Fibroblast of skin of abdomen (primary cell): ENCODE data around the gene AFG1L. TPM values are rescaled to one million over a fixed set of nuclear protein-coding genes. Genes with fewer than 3 reads are reported as not detected.
"Not testable (repeated sequence)": the region's sequence is repeated elsewhere in the genome, so short reads cannot be mapped to it uniquely, and the experiment has no call there.

Source experiments
- DNase-seq: peaks from one replicate; pipeline ENCODE4 v3.0.0-alpha.2; 2013
- polyA plus RNA-seq, 2 experiments: library from polyadenylated mRNA; unstranded; fragments of 120-200 nt; gene quantifications; one replicate each; pipeline ENCODE4 v1.2.1, GENCODE V29; 2013; ENCODE audit not compliant: insufficient read length in 2 of 2

Gene AFG1L
- 3.3 TPM for polyA plus RNA-seq (2013, experiment 1 of 2; ENCODE audit: insufficient read length)
- 4.0 TPM for polyA plus RNA-seq (2013, experiment 2 of 2; ENCODE audit: insufficient read length)

DNA sequence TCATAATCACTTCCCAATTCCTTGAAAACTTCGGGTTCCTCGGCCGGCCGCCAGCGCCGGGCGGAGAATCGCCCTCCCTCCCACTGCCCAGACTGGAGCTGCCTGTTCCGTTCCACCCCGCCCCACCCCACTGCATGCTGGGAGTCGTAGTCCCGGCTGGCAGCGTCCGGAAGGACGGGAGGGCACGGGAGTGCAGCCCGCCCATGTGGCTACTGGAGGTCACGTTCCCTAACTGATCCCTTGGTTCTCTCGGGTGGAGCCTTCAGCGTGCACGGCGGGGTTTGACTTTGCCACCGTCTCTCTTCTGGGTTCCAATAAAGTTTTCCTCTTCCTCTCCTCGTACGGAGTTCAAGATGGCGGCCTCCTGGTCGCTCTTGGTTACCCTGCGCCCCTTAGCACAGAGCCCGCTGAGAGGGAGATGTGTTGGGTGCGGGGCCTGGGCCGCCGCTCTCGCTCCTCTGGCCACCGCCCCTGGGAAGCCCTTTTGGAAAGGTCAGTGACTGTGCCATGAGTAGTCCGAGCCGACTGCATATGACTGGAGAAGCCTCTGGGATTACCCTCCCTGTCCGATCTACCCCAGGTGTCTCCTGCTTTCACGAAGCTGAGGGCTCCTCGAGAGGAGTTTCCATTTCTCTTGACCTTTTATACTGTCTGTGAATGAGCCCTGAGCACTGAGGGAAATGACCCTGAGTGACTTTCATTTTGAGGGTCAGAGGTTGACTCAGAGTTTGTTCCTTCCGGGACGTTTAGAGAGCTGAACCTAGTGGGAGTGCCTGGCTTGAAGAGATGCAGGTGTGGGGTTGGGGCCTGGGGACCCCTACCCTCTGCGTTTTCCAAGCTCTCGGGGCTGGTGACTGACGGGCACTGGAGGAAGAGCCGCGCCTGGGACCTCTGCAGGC, at the start of gene AFG1L:
TSS of gene AFG1L (plus strand) at position 328 of the 899 bp plus-strand sequence. CDS start at position 354, 26 bp downstream.
- DNase-seq: peak; percentile 87

GRCh38 chr6:108245095-108245494, 49.8 kb upstream of the AFG1L start:
- DNase-seq: not testable (repeated sequence)

DNA sequence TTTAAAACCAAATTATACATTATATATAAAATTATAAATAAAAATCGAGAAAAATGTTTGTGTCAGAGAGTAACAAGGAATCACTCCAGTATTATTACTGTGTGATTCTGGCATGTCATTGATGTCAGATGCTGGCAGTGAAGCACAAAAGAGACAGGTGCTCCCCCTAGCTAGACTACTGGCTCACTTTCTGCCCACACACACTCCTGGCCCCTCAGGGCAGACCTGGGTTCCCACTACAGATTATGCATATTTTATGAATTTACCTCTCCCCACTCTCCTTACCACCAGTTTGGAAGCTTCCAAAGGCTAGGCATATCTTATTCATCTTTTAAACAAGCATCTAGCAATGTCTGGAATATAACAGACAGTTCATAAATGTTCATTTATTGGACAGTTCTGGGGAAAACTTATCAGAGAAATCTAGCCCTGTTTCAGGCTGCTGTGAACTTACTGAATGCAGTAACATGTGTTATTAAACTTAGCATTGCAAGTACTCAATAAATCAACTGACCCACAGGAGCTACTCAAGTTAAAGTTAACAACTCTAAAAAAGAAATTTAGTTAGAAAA, 46.8 kb upstream of the AFG1L start:
- DNase-seq: peak; percentile 12

DNA sequence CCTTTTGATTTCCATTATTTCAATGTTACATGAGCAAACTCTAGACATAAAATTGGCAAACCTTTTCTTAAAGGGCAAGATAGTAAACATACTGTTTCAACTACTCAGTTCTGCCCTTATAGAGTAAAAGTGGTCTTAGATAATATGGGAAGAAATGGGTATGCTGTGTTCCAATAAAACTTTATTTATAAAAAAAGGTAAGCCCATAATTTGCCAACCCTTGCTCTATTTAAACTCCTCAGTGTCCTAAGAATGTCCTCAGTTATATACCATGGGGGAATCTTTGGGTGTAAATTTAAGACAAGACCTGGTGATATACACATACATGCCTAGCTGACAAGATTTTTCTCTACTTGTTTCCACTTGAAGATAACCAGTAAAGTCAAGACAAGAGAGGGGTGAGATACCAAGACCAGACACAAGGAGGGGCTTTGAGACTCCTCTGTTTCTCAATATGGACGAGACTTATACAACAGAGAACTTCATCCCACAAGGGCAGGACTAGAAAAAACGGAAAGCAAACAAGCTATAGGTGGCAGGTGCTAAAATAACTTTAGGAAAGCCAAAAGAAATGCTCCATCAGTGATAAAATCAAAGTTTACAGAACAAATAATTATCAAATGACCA, 44.5 kb upstream of the AFG1L start:
- DNase-seq: peak; percentile 1

DNA sequence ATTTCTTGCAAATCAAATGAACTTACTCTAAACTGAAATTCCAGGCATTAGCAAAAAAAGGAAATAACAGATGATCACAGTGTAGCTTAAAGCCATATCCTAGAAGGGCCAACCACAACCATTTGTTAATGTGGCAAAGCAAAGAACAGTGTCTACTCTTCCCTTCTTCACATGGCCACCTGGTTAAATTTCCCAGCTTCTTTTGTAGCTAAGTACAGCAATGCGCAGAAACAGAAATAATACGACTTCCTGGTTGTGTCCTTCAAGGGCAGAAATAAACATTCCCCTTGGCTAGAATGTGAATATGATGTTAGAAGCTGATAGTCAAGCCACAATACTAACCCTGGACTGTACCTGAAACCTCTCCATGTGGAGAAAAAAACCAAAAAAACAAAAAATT, 43.6 kb upstream of the AFG1L start:
- DNase-seq: no peak

- no peak for DNase-seq
These were observed 42.8 kb upstream of the AFG1L start for GRCh38 chr6:108252055-108252454.

GRCh38 chr6:108253241-108253640, 41.6 kb upstream of the AFG1L start:
- peak; percentile 43 for DNase-seq

DNA sequence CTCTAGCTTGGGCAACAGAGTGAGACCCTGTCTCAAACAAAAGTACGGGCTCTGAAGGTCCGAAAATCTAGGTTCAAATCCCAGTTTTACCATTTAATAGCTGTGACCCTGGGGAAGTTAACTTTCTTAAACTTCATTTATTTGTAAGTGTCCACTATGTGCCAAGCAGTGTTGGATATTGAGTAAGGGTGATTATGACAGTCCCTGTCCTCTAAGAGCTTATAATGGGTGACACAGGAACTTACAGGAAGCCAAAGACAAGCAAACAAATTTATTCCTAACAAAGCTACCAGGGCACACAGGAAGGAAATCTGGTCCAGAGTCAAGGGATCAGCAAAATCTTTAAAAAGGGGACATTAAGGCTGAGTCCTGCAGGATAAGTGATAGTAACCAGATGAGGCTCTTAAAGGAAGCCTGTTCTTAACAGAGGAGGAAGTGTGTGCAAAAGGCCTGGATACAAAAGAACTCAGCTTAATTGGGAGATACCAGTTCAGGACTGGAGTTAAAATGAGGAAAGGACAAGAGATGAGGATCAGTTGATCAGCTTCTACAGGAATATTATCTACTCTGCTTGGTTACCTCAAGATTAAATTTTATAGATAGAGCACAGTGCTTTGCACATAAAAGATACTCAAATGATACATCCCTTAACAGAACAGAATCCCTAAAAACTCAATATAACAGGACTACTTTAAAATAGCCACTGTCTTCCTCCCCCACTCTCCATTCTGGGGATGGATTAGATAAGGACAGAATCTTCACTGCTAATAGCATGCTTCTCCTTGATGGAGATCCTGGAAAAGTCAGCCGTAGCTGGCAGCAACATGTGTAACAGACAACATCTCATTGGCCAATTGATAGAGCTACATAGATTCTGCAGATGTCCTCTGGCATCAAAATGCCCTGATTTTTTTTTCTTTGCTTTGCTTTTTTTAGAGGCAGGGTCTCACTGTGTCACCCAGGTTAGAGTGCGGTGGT, 40.1 kb upstream of the AFG1L start:
- no peak for DNase-seq

DNA sequence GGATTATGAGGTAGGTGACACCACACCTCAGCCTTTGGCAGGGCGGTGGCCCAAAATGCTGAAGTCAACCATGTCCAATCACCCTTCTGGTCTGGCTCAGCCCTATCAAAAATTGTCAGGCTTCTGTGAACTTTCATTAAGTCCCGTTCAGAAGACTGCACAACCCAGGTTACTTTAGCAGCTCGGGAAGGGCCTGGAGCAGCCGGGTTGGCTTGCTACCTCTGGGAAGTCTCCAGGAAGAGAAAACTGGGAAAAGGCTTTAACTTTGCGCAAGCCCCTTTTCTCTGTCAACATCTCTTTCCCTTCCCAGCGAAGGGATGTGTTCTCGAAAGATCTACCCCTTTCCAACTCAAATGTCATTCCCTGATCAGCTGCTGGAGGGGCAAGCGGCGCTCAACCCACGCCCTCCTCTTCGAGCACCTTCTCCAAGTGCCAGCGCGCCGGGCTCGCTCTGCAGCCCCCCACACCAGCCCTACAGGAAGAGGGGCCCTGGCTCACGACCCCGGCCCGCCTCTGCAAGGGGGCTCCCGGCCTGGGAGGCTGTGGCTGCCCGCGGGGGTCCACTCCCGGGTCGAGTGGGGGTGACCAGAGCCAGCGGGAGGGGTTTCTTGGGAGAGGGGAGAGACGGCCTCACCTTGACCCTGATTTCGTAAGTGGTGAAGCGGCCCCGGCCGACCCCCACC, 34.6 kb upstream of the AFG1L start:
- peak; percentile 40 for DNase-seq

- peak; percentile 96 for DNase-seq
These were observed 33.9 kb upstream of the AFG1L start, which contains the start of gene SNX3 for GRCh38 chr6:108260809-108261569. Gene SNX3 (minus strand): TSS chr6:108261040. CDS start chr6:108260921, 119 bp downstream.

- no peak for DNase-seq
These were observed 31.5 kb upstream of the AFG1L start for GRCh38 chr6:108263371-108263770.

- no peak for DNase-seq
These were observed 26.0 kb upstream of the AFG1L start for GRCh38 chr6:108268845-108269244.

DNA sequence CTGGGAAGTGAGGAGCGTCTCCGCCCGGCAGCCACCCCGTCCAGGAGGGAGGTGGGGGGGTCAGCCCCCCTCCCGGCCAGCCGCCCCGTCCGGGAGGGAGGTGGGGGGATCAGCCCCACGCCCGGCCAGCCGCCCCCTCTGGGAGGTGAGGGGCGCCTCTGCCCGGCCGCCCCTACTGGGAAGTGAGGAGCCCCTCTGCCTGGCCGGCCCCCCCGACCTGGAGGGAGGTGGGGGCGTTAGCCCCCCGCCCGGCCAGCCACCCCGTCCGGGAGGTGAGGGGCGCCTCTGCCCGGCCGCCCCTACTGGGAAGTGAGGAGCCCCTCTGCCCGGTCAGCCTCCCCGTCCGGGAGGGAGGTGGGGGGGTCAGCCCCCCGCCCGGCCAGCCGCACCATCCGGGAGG, 24.9 kb upstream of the AFG1L start:
- DNase-seq: not testable (repeated sequence)

DNA sequence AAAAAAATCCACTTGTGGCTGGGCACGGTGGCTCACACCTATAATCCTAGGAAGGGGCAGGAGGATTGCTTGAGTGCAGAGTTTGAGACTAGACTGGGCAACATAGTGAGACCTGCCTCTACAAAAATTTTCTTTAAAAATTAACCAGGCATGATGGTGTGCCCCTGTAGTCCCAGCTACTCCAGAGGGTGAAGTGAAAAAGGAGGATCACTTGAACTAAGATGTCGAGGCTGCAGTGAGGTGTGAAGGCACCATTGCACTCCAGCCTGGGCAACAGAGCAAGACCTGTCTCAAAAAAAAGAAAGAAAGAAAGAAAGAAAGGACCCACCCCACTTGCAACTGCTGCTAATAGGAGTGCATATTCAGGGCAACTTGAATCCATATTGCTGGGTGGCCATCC, 20.3 kb upstream of the AFG1L start:
- no peak for DNase-seq

DNA sequence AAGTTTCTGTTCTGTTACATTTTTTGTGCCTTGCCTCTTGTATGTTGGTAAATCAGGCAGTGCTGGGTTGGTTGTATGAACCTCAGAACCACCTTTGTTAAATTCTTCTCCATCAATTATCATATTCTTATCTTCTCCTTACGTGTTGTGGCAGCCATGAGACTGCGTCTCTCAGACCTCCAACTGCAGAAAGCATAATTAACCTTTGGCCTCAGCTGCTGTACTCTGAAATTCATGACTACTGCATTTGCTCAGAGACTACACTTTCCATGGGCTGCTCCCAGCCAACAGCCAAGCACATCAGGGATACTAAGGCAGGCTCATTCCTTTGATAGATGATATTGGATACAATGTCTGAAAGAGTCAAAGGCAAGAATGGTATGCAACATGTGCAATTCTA, 18.9 kb upstream of the AFG1L start:
- DNase-seq: no peak

- peak; percentile 2 for DNase-seq
These were observed 17.6 kb upstream of the AFG1L start for GRCh38 chr6:108277295-108277694.

DNA sequence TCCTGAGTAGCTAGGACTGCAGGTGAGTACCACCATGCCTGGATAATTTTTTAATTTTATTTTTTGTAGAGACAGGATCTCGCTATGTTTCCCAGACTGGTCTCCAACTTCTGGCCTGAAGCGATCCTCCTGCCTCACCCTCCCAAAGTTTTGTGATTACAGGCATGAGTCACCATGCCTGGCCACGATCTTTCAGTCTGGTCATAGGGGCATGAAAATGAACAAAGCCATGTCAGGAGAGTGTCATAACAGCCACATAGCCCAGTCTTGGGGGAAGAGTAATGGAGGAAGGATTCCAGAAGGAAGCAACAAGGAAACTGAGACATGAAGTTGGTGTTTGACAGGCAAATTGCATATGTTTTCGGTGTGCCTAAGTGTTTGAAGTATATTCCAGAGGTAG, 17.0 kb upstream of the AFG1L start:
- DNase-seq: no peak

GRCh38 chr6:108285381-108285780, 9.5 kb upstream of the AFG1L start:
- no peak for DNase-seq

GRCh38 chr6:108286366-108286765, 8.5 kb upstream of the AFG1L start:
- DNase-seq: no peak

GRCh38 chr6:108287373-108287772, 7.5 kb upstream of the AFG1L start:
- DNase-seq: no peak

DNA sequence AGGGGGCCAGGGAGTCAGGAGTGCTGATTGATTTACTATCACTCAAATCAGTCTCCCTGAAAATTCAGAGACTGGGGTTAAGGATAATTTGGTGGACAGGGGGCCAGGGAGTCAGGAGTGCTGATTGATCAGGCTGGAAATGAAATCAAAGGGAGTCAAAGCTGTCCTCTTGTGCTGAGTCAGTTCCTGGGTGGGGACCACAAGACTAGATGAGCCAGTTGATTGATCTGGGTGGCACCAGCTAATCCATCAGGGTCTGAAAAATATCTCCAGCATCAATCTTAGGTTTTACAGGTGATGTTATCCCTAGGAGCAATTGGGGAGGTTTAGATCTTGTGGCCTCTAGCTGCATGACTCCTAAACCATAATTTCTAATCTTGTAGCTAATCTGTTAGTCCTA, 6.1 kb upstream of the AFG1L start:
- no peak for DNase-seq
